Measurements from ENCODE around the gene ABCC11.
"Not testable (repeated sequence)": the region's sequence is repeated elsewhere in the genome, so short reads cannot be mapped to it uniquely, and the experiment has no call there.

The ABCC11 gene

DNA sequence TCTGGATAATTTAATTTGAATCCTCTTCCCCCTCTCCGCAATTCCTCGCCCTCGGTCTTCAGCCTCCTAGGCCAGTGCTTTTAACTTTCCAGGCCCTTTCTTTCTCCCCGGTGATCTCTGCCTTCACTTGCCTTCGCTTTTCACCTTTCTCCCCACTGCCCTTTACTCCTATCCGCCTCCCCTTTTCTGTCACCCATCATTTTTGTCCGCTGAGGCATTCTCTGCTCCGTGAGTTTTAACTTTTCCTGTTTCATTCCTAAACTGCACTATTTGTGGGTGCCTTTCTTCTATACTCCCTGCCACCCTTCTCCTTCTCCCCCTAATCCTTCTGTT is 2.5 kb downstream of the ABCC11 start:
- no peak for DNase-seq

DNA sequence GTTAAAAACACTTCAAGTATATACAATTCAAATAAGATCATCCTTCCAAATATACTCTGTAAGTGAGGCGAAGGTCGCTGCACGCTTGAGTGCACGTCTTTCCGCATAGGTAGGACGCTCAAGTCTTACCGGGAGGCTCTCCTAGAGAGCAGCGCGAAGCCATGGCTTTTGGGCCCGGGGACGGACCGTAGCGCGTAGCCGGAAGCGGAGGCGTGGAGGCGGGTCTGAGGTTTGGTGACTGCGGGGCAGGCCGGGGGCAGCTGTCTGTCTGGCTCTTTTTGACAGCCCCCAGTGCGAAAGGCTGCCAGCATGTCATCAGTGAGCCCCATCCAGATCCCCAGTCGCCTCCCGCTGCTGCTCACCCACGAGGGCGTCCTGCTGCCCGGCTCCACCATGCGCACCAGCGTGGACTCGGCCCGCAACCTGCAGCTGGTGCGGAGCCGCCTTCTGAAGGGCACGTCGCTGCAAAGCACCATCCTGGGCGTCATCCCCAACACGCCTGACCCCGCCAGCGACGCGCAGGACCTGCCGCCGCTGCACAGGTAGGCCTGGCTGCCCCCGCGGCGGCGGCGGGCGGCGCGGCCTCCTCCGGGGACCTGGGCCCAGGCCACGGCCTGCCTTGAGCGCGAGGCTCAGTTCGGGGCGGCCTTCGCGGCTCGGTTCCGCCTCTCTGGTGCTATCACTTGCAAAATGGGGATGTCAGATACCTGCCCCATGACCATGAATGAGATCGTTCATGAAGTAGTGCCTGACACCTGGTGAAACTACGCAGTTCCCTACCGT is 3.1 kb downstream of the ABCC11 start, which contains the start of gene LONP2:
TSS of gene LONP2 (plus strand) at position 221 of the 783 bp plus-strand sequence. CDS start at position 310, 89 bp downstream.
- DNase-seq, result peak; percentile 55

DNA sequence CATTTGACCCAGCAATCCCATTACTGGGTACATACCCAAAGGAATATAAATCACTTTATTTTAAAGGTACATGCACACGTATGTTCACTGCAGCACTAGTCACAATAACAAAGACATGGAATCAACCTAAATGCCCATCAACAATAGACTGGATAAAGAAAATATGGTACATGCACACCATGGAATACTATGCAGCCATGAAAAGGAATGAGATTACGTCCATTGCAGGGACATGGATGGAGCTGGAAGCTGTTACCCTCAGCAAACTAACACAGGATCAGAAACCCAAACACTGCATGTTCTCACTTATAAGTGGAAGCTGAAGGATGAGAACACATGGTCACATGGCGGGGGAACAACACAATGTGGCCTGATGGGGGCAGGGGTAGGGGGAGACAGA is 7.2 kb downstream of the ABCC11 start:
- DNase-seq, result not testable (repeated sequence)

DNA sequence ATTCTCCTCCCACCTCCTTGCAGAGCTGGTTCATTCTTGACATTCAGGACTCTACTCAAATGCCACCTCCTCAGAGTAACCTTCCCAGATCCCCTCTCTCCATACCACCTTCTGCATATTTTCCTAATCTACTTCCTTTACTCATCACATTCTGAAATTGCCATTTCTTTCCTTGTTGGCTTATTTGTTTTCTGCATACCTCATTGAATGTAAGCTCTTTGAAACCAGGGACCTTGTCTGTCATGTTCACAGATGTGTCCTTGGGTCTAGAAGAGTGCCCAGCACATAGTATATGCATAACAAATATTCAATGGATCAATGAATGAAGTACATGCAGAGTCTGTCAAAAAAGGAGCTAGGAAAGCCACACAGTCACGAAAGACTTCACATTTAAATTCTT is 11.1 kb downstream of the ABCC11 start:
- no peak for DNase-seq

DNA sequence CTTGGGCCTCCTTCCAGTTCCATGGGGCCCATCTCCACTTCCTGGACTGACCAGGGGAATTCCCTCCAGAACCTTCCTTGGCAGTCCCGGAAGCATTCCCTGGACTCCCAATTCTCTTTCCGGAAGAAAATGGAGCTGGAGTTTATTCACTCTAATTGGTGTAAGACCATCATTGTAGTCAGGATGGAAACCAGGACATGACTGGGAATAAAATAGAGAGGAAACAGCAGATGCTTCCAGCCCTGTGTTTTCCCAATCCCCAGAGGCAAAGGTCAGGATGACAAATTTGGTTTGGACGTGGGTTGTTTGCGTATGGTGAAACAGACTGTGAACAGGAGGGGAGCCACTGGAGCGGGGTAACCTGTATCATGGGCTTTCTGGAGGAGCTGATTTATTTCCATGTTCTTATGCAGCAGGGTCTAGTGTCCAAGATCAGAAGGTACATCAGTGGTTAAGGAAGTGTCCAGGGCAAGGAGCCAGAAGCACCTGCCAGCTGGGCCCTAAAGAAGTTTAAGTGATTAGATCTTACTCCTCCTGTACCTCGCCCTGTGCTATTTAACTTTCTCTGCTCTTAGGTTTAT is 11.7 kb downstream of the ABCC11 start:
- no peak for DNase-seq

DNA sequence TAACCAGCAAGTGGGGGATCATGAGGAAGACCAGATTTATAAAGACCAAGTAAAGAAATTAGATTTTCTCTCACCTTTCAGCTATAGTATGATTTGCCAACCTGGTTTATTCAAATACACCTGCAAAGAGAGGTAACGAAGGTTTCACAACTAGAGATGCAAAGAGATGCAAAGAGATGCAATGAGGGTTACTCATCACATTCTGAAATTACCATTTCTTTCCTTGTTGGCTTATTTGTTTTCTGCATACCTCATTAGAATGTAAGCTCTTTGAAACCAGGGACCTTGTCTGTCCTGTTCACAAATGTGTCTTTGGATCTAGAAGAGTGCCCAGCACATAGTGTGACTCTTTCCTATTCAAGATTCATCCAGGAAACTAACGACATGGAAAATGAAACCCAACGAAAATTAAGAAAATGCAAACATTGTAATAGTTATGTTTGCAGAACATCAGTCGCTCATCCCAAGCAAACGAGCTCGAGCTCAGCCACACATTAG is 12.2 kb downstream of the ABCC11 start:
- no peak for DNase-seq

DNA sequence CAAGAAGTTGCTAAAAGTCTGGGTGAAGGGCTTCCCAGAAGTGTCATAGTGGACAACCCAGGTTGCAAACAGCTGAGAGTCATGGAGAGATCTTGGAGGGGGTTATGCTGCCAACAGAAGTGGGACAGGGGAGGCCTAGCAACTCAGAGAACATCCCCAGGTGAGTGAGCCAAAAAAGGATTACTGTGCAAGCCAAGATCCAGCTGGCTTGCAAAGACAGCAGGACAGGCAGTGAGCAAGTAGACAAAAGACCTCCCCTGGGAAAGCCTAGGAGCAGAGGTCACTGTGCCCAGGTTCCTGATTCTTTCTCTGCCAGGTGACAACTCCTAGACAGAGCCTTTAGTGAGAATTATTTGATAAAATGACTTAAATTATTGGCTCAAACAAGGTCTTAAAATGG is 12.7 kb downstream of the ABCC11 start:
- no peak for DNase-seq

DNA sequence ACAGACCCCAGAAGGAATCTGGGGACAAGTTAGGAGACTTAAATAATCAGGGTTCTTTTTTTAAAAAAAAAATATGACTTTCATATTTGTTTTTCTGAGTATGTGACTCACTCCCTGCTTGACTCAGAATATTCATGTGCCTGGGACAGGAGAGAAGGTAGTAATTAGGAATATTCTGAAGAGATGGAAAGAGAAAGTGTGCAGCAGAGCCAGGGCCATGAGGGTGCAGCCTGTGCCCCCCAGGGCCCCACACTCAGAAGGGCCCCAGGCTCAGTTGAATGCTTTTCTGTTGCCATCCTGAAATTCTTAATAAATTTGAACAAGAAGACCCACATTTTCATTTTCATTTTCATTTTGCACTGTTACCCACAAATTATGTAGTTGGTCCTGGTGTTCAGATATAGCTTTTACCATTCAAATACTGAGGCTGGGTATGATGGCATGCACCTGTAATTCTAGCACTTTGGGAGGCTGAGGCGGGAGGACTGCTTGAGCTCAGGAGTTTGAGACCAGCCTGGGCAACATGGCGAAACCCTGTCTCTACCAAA is 14.8 kb downstream of the ABCC11 start:
- DNase-seq, result no peak

DNA sequence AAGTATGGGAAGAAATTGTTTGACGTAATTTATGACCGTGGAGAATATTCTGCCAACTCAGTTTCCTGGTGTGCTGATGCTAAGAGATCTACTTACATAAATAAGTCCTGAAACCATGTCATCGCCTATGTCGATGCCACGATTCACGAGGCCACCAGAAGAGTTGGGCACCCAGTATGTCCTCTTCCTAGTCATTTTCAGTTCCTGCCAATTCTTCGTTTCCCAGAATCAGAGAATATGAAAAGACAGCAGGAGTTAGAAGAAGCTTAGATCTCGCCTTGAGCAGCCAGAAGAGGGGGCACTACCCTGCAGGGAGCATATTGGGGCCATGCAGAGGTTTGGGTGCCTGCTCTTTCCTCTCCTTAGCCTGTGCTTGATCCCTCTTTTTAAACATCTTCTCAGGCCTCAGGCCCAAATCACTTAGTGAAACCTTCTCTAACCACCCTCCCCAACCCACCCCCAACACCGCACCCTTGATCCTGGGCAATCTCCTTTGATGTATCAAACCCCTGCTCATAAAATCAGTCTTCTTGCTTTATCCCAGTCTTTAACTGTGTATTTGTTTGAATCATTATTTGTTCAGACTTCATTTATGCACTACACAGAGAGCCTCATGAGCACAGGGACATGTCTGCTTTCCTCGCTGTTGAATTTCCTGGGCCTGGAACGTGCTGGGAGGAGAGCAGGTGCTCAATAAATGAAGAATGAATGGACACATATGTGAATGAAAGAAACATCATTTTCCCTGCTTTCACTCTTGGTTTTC is 15.4 kb downstream of the ABCC11 start:
- DNase-seq, result no peak

DNA sequence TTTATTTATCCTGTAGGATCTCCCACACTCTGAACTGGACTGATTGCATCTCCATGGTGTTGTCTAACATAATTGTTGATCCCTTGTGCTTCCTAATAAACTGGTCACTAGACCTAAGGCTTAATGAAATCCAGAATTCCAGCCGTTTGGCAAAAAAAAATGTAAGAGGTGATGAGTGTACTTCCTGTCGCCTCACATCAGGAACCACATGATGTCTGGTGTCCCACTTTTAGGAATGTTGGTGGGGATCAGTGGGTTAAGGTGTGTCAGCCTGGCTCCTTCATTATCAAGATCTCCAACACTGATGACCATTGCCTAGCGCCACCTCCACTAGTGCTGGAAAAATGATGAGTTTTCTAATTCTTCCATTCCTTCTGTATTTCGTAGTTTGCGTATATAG is 21.9 kb downstream of the ABCC11 start:
- no peak for DNase-seq

DNA sequence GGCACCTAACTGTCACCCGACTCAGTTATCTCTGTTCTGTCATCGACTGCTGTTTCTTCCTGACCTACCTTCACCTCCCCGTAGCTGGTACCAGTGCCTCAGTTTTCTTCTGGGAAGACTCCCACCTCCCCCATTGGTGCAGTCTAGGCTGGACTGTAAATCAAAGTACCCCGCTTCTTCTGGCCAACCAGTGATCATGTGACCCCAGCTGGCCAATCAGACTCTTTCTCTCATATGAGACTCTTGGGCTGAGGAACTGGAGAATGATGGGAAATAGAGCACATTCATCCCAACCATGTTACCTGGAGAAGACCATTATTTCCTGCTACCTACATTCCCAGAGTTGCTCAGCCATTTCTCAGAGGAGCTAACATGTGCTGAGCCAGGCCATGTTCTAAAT is 23.8 kb downstream of the ABCC11 start:
- DNase-seq, result no peak

DNA sequence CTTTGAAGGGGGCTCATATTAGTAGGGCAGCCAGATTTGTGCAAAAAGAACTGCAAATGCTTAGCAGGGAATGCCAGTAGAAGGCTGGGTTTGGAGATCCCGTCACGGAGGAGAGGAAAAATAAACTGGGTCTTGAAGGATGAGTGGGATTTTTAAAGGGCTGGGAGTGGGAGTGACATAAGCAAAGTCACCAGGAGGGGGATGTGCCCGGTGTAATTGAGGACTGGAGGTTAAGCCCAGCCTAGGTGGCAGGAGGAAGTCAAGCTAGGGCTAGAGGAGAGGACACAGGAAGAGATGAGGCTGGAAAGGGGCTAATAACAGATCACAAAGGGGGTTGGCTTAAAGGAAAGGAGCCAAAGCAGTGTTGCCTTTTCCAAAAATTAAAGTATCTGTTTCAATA is 26.4 kb downstream of the ABCC11 start:
- DNase-seq, result no peak

DNA sequence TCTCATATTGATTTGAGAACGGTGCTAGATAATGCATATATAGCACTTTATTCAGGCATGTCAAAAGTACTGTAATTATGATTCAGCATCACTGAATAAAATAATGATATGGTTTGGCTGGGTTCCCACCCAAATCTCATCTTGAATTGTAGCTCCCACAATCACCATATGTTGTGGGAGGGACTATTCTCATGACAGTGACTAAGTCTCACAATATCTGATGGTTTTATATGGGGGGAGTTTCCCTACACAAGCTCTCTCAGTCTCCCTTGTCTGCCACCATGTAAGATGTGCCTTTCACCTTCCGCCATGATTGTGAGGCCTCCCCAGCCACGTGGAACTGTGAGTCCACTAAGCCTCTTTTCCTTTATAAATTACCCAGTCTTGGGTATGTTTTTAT is 28.9 kb downstream of the ABCC11 start:
- DNase-seq, result no peak

DNA sequence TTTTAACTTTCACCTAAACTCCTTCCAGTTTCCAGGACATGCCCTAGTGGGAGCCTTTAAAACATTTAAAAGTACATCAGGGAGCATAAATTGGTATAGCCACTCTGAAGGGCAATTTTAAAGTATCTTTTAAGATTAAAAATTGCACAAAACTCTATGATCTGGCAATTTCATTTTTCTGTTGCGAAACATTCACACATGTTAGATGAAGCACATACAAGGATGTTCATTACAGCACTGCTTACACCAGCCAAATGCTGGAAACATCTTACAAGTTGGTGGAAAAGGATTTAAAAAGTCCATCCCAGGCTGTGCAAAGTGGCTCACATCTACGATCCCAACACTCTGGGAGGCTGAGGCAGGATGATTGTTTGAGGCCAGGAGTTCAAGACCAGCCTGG is 29.6 kb downstream of the ABCC11 start:
- no peak for DNase-seq

DNA sequence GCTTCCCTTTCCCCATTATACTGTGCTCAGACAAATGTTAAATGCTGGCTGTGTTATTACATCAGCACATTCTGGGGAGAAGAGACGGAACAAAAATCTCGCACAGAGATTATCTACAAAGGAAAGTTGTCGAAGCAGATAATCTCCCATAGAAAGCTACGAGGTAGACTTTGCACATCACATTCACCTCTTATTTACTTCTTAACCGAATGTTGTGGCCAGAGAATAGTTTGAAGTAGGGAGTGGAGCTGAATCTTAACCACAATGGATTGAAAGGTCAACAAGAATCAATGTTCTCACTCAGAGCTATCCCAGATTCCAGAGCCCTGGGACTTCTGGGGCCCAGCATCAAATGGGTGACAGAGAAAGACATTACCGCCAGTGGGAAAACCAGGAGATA is 31.6 kb downstream of the ABCC11 start:
- no peak for DNase-seq

DNA sequence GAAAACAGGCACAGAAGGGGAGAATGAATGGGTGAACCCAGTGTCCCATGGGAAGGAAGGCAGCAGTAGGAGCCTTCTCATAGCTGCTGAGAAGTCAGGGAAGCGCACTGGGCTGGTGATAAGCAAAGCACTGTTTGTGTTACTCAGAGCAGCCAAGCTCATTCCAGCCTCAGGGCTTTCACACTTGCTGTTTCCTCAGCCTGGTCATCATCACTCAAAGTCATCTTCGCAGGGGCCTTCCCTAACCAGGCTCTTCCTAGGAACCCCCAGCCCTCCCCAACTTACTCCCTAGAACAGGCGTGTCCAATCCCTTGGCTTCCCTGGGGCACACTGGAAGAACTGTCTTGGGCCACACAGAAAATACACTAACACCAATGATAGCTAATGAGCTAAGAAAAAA is 35.3 kb downstream of the ABCC11 start:
- no peak for DNase-seq

DNA sequence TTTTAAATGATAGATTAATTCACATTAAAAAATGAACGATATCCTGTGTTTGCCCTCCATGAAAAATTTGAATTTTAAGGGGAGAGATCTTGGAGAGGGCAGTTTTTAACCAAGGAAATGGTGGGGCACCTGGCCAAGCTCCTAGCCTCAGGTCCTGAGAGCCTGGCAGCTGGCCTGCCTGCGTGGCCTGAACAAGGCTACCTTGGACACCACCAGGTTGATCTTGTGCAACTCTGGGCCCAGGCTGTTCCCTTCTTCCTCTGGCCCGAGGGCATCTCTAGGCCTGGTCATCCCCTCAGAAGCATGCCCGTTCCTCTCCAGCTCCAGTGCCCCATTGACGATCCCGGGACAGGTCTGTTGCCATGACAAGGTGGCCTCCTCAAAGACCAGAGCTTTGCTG is 36.6 kb downstream of the ABCC11 start:
- DNase-seq, result no peak

DNA sequence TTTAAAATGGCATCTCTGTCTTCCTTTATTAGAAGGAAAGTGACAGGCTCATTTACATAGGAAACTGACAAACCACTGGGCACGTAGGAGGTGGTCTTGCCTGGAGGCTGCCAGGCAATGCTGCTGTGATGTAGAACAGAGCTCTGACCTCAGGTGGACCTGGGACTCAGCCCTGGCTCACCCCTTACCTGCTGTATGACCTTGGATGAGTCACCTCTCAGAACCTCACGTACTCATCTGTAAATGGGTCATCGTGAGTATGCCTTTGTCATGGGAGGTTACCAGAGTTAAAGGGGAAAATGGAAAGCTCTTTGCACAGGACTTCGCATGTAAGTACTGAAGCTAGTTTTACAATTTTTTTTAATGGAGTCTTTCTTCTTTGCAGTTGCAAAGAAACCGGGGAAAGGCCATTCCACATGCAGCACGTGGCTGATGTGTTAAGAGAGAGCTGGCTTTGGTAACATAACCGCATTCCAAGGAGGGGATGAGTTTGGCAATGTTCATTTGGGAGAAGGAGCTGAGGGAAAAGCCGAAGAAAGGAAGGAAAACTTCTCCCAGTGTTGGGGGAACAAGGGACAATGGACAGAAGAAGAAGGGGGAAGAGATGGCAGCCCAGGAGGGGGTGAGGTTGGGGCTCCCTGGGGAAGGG is 40.6 kb downstream of the ABCC11 start:
- no peak for DNase-seq

DNA sequence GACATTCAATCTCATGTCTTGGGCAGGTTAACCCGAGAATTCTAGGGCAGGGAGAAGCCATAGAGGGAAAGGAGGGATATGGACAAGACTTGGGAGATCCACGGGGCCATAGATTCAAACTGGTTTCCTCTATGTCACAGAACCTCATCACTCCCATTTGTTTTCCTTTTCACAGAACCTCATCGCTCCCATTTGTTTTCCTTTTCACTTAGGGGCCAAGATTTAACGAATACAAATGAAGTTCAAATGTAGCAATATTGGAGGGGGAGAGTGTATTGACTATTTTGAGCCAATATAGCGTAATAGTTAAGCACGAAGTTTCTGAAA is 42.6 kb downstream of the ABCC11 start:
- no peak for DNase-seq

DNA sequence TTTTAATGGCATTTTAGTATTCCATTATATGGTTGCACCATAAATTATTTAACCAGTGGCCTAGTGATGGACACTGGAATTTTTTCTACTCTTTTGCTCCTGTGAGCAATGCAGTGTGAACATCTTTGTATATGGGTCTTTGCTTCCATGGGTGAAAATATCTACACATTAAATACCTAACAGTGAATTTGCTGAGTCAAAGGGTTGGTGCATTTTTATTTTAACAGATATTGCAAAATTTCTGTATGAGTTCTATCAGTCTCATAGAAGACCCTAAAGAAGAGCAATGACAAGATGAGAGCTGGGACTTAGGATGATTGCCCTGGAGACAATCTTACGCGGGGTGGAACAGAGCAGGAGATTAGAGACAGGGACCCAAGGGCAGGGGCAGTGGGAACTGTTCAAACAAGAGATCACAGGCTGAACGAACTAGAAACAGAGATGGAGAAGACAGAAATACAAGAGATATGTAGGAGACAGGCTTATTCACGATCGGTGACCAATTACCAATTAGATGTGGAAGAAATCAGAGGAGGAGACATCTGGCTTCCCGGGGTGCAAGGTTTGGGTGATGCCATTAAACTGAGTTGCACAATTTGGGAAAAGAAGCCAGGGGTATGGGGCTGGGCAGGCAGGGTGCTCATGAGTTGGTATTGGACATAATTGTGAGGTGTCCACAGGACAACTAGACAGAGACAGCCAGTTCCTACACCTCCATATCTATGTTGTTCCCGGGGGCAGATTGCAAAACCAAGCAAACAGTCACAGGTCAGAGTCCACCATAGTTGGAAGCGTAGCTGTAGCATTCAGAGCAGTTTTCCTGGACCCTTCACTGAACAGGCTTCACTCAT is 43.1 kb downstream of the ABCC11 start:
- no peak for DNase-seq

DNA sequence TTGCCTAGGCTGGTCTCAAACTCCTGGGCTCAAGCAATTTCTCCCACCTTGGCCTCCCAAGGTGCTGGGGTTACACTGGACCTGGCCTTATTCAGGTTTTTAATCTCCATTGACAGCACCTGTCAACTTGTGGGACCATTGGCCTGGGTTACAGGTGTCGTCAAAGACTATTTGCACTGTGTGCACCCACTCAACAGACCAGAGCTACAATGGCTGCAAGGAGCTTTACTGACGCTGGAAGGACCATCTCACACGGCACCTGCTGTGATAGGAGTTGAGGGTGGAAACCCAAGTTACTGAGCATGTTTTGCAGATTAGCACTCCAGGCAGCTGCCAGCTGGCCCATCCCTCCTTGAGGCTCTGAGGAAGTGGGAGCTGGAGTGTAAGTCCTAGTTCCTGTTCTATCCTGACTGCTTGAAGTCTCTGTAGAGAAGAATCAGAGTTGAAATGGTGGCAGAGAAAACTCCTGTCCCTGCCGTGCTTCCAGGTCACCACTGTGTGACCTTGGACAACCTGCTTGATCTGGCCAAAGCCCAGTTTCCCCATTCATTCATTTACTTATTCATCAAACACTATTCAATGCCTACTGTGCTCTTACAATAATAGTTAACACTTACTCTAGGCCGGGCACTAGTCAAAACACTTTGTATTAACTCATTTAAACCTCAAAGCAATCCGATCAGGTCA is 45.7 kb downstream of the ABCC11 start:
- DNase-seq, result no peak

DNA sequence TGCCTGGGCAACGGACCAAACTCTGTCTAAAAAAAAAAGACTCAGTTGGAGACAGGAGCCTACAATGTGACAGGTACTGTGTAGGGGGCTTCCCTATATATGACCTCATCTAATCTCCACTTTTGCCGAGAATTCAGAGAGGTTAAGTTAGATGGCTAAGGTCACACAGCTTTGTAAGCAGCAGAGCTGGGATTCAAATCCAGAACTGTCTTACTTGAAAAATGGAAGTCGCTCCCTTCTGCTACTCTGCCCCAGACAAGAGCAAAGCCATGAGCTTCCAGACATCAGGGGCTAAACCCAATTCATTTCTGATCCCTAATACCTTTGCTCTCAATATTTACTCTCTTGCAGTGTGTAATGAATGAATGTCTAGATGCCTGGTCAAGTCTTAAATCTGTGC is 50.0 kb downstream of the ABCC11 start:
- no peak for DNase-seq
